ENCODE data around the gene PGBD5. TPM values are rescaled to one million over a fixed set of nuclear protein-coding genes. Genes with fewer than 3 reads are reported as not detected.

PGBD5 gene
- total RNA-seq, 2 experiments from 2014 or later: not detected

DNA sequence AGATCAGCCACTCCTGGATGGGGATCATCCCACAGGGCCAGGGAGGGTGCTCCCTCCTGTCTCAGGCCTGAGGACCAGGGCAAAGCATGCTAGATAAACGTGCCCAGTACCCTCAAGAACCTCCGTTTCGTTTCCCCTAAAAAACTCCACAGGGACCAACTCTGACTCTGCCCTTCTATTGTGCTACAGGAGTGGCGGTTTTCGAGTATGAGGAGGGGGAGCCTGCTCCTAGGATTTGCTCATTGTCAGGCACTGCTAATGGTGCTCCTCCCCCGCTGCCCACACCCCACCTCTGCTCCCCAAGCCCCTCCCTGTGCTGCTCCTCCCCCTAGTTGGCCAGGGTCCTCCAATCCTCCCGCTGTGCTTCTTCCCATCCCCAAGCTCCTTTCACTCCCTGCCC is 32.0 kb downstream of the PGBD5 start:
- Mint-ChIP-seq H3K4me3 (no peak overlapping the region), H3K9me3 (no peaks in the 10 kb centered on the region), H3K27ac (no peak overlapping the region), H3K4me1 (no peaks in the 10 kb centered on the region), H3K27me3 (peaks cover 26% of the 10 kb centered on the region), H3K36me3 (no peaks in the 10 kb centered on the region)
- no peak for DNase-seq

- Mint-ChIP-seq H3K9me3 (no peaks in the 10 kb centered on the region), H3K4me1 (no peaks in the 10 kb centered on the region), H3K4me3 (no peak overlapping the region), H3K27ac (no peak overlapping the region), H3K36me3 (no peaks in the 10 kb centered on the region), H3K27me3 (peaks cover 26% of the 10 kb centered on the region)
- DNase-seq: no peak
These were observed 32.4 kb downstream of the PGBD5 start for GRCh38 chr1:230393722-230394121.

DNA sequence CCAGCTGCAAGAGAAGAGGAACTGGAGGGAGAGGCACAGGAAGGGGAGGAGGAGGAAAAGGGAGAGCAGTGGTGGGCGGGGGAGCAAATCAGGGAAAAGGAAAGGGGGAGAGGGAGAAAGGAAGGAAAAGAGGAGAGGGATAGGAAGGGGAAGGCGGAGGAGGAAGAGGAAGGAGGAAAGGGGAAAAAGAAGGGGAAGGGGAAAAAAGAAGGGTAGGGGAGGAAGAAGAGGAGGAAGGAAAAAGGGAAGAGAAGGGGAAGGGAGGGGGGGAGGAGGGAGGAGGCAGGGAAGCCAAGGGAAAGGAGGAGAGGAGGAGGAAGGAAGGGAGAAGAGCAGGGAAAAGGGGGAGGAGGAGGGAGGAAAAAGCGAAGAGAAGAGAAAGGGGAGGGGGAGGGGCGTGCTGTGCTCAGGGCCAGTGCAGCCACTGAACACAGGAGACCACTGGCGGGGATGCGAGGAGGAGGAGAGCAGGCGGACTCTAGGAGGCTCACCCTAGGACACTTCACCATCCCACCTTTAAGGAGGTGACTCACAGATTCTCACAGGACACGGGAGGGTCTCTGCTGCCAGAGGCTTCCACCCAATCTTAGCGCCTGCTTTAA is 33.1 kb downstream of the PGBD5 start:
- Mint-ChIP-seq H3K27ac (no peak overlapping the region), H3K9me3 (no peaks in the 10 kb centered on the region), H3K4me3 (no peak overlapping the region), H3K4me1 (no peaks in the 10 kb centered on the region), H3K36me3 (no peaks in the 10 kb centered on the region), H3K27me3 (peaks cover 26% of the 10 kb centered on the region)
- no peak for DNase-seq

DNA sequence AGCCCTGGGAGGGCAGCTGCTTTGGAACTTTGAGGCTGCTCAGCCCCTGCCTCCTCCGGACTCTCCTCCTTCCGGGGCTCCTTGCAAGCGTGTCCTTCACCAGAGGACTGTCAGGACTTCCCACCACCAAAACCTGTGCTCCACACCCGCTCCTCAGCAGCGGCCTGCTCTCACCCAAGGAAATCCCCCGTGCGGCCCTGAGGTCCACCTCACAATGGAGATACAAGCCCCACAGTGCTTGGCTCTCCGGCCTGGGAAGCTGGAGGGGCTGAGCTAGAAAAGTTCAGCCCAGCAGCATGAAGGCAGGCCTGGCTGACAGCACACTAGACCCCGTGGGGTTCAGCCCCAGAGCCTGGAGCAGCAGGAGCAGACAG is 33.6 kb downstream of the PGBD5 start:
- Mint-ChIP-seq H3K27ac (no peak overlapping the region), H3K27me3 (peaks cover 25% of the 10 kb centered on the region), H3K9me3 (no peaks in the 10 kb centered on the region), H3K36me3 (no peaks in the 10 kb centered on the region), H3K4me3 (no peak overlapping the region), H3K4me1 (no peaks in the 10 kb centered on the region)
- DNase-seq: no peak

DNA sequence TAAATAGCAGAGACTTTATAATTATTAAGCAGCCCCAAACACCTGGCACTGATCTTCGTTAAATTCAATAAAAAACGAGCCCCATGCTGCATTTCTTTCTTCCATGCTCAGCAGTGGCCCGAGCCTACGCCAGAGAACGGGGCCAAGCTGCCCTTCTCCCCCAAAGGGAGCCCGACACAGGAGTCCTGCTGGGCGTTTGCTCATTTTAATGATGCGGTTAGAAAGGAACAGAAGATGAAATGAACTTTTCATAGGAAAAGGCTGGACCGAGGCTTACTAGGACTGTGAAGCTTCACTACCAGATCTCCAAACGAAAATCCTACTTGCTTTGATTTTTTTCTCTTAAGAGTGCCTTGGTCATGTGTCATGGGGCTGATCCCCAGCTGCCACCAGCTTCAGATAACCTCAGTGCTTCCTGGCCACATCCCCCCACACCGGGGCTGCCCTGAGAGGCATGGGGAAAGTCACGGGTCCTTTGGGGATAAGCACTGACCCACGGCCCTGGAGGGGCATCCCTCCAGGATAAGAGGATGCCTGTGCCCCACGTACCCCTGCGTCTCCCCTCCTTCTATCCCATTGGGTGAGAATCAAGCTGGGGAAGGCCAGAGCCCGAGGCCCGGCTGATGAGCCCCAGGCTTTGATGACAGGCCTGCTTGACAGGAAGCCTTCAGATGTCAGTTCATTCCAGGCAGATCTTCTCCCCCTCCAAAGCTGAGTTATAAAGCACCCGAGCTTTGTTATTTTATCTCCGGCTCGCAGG is 34.2 kb downstream of the PGBD5 start:
- Mint-ChIP-seq H3K27me3 (peaks cover 19% of the 10 kb centered on the region), H3K9me3 (no peaks in the 10 kb centered on the region), H3K27ac (no peak overlapping the region), H3K36me3 (no peaks in the 10 kb centered on the region), H3K4me1 (no peaks in the 10 kb centered on the region), H3K4me3 (no peak overlapping the region)
- DNase-seq: no peak

DNA sequence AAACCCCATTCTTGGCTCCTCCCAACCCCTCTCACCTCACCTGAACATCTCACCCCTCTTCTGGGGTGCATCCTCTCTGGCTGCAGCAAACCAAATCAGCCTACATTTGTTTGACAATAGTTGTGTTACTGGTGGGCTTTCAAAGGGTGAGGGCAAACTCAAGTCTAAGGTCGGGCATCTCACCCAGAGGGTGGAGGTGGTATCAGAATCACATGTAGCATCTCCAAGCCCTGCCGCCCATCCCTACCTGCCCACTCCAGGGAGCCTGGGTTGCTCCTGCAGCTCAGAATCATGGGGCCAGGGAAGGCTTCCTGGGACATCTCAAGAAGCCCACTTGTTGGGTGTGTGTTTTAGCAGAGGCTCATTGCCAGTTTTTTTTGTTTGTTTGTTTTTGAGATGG is 35.8 kb downstream of the PGBD5 start:
- H3K27me3 Mint-ChIP-seq: peaks cover 12% of the 10 kb centered on the region
- H3K4me3 Mint-ChIP-seq: no peak overlapping the region
- no peak for DNase-seq
- H3K27ac Mint-ChIP-seq: no peak overlapping the region
- H3K4me1 Mint-ChIP-seq: no peaks in the 10 kb centered on the region
- no peaks in the 10 kb centered on the region for H3K9me3 Mint-ChIP-seq
- H3K36me3 Mint-ChIP-seq: no peaks in the 10 kb centered on the region

- peaks cover 11% of the 10 kb centered on the region for H3K27me3 Mint-ChIP-seq
- no peaks in the 10 kb centered on the region for H3K36me3 Mint-ChIP-seq
- H3K27ac Mint-ChIP-seq: no peak overlapping the region
- no peaks in the 10 kb centered on the region for H3K9me3 Mint-ChIP-seq
- no peak for DNase-seq
- no peaks in the 10 kb centered on the region for H3K4me1 Mint-ChIP-seq
- no peak overlapping the region for H3K4me3 Mint-ChIP-seq
These were observed 38.3 kb downstream of the PGBD5 start for GRCh38 chr1:230387876-230388275.

DNA sequence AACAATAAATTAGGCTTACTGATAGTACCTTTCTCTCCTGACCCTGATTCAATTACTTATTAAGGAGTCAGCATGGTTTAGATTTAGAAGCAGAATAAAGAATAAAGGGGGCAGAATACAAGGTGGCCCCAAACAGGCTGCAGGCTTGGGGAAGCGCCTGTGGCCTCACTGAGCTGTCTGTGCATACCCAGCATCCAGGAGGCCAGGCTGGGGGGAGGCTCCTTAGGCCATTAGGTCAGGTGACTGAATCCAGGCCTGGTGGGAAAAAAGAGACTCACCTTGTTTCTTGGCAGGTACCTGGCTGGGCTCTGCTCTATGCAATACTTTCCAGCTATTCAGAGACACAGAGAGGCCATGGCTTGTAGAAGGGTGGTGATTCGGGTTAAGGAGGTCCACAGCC is 38.8 kb downstream of the PGBD5 start:
- H3K4me3 Mint-ChIP-seq: no peak overlapping the region
- no peaks in the 10 kb centered on the region for H3K36me3 Mint-ChIP-seq
- DNase-seq: no peak
- no peak overlapping the region for H3K27ac Mint-ChIP-seq
- H3K4me1 Mint-ChIP-seq: no peaks in the 10 kb centered on the region
- H3K9me3 Mint-ChIP-seq: no peaks in the 10 kb centered on the region
- H3K27me3 Mint-ChIP-seq: peaks cover 5% of the 10 kb centered on the region

- H3K27ac Mint-ChIP-seq: no peak overlapping the region
- peaks cover 5% of the 10 kb centered on the region for H3K27me3 Mint-ChIP-seq
- no peaks in the 10 kb centered on the region for H3K4me1 Mint-ChIP-seq
These were observed 39.4 kb downstream of the PGBD5 start for GRCh38 chr1:230386637-230387262.

DNA sequence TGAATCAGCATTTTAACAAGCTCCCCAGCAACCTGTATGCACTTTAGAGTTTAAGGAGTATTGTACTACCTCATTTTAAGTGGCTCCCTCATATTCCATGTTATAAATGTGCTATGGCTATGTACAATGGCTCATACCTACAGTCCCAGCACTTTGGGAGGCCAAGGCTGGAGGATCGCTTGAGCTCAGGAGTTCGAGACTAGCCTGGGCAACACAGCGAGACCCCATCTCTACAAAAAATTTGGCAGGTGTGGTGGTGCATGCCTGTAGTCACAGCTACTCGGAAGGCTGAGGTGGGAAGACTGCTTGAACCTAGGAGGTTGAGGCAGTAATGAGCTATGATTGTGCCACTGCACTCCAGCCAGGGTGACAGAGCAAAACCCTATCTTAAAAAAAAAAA is 40.2 kb downstream of the PGBD5 start:
- H3K36me3 Mint-ChIP-seq: no peaks in the 10 kb centered on the region
- no peaks in the 10 kb centered on the region for H3K9me3 Mint-ChIP-seq
- no peak for DNase-seq
- H3K4me3 Mint-ChIP-seq: no peak overlapping the region
- no peak overlapping the region for H3K27ac Mint-ChIP-seq
- H3K4me1 Mint-ChIP-seq: no peaks in the 10 kb centered on the region
- peaks cover 5% of the 10 kb centered on the region for H3K27me3 Mint-ChIP-seq

More at GRCh38 chr1:230386637-230387262, 39.4 kb downstream of the PGBD5 start:
- no peak for DNase-seq
- H3K9me3 Mint-ChIP-seq: no peaks in the 10 kb centered on the region
- no peak overlapping the region for H3K4me3 Mint-ChIP-seq
- H3K36me3 Mint-ChIP-seq: no peaks in the 10 kb centered on the region

- no peak for DNase-seq
- Mint-ChIP-seq H3K4me3 (no peak overlapping the region), H3K4me1 (no peaks in the 10 kb centered on the region), H3K27ac (no peak overlapping the region), H3K9me3 (no peaks in the 10 kb centered on the region), H3K36me3 (no peaks in the 10 kb centered on the region), H3K27me3 (peaks cover 5% of the 10 kb centered on the region)
These were observed 41.0 kb downstream of the PGBD5 start for GRCh38 chr1:230385158-230385450.

GRCh38 chr1:230384380-230385157 is 41.6 kb downstream of the PGBD5 start:
- H3K4me3 Mint-ChIP-seq: no peak overlapping the region
- H3K9me3 Mint-ChIP-seq: peaks cover 5% of the 10 kb centered on the region
- no peak overlapping the region for H3K27ac Mint-ChIP-seq
- peaks cover 9% of the 10 kb centered on the region for H3K27me3 Mint-ChIP-seq
- DNase-seq: no peak
- no peaks in the 10 kb centered on the region for H3K4me1 Mint-ChIP-seq
- peaks cover 3% of the 10 kb centered on the region for H3K36me3 Mint-ChIP-seq

- no peak for DNase-seq
- Mint-ChIP-seq H3K4me1 (no peaks in the 10 kb centered on the region), H3K9me3 (peaks cover 11% of the 10 kb centered on the region), H3K36me3 (peaks cover 4% of the 10 kb centered on the region), H3K4me3 (no peak overlapping the region), H3K27me3 (peaks cover 14% of the 10 kb centered on the region), H3K27ac (no peak overlapping the region)
These were observed 42.7 kb downstream of the PGBD5 start for GRCh38 chr1:230383425-230383824.

DNA sequence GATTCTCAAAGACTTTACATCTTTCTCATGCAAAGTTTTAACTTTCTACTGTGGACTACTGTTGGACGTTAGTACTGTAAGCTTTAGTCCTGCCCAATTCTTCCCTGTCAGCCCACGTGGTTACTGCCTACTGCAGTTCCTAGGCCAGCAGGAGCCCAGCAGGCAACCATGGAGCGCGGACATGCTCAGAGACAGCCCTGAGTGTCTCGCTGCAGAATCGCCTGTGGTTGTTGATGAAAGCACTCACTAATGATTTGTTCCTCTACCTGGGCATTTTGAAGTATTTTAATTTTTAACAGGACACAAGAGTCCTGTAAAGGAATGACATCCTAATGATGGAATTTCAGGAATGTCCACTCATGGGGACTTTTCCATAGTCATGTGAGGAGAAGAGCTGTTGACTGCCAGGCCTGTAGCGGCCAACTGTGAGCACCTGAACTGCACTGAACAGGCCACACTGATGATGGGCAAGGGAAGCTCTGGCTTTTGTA is 44.1 kb downstream of the PGBD5 start:
- Mint-ChIP-seq H3K9me3 (peaks cover 11% of the 10 kb centered on the region), H3K4me3 (no peak overlapping the region), H3K27me3 (peaks cover 14% of the 10 kb centered on the region), H3K36me3 (peaks cover 4% of the 10 kb centered on the region), H3K27ac (no peak overlapping the region), H3K4me1 (no peaks in the 10 kb centered on the region)
- DNase-seq: no peak

GRCh38 chr1:230381585-230381984 is 44.5 kb downstream of the PGBD5 start:
- peaks cover 4% of the 10 kb centered on the region for H3K36me3 Mint-ChIP-seq
- H3K27me3 Mint-ChIP-seq: peaks cover 14% of the 10 kb centered on the region
- H3K4me3 Mint-ChIP-seq: no peak overlapping the region
- H3K4me1 Mint-ChIP-seq: no peaks in the 10 kb centered on the region
- no peak overlapping the region for H3K27ac Mint-ChIP-seq
- peaks cover 11% of the 10 kb centered on the region for H3K9me3 Mint-ChIP-seq
- no peak for DNase-seq

All from activated naive CD8-positive, alpha-beta T cell treated with anti-CD3 and anti-CD28 coated beads for 36 hours (primary cell).